ENCODE data around the gene BMPR1B. TPM values are rescaled to one million over a fixed set of nuclear protein-coding genes. Genes with fewer than 3 reads are reported as not detected.
A peak's percentile ranks its signal among the peaks of the same experiment; 100 is the strongest.

The BMPR1B gene
- polyA plus RNA-seq, 10 donors = 7.6 to 17.5 (median 12.9) TPM

DNA sequence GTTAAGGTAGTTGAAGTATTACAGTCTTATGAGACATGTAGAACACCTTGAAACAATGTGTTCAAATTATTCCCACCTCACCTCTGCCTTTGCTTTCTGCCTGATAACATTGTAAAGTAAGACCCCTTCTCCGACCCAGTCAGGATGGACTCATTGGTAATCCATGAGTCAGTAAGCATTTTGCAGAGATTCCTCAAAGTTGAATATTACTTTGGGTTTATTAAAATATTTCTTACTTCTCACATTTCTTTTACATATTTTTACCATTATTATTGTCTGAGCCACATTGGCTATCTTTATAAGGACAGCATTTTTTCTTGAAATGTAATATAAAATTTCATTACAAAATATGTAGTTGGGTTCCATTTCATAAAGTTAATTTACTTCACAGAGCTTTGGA, 201.6 kb downstream of the BMPR1B start:
- DNase-seq = no peak

DNA sequence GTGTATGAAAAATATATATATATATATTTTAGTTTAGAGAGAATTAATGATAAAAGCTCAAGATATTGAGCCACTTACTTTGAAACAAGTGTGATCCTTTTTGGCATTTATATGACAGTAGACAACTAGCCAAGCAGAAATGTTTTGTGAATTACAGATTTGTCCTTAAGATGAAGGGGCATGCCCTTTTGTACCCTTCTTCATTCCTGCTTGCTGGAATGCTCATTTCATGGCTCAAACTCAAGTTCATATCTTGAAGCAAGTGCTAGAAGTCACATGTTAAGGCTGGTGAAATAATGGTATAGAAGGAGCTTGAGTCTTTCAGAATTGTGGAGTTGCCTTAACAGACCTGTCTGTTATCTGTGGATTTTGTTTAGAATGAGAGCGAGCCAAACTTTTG, 203.0 kb downstream of the BMPR1B start:
- peak in 1 of 3 donors; percentile 52 for DNase-seq

- no peak for DNase-seq
Measured at GRCh38 chr4:94961420-94961819, 203.7 kb downstream of the BMPR1B start.

GRCh38 chr4:94962484-94962883, 204.7 kb downstream of the BMPR1B start:
- no peak for DNase-seq

GRCh38 chr4:94965852-94966251, 208.1 kb downstream of the BMPR1B start:
- DNase-seq = peak in 2 of 3 donors; percentile 17 to 63

- DNase-seq = no peak
Measured at GRCh38 chr4:94968493-94968892, 210.7 kb downstream of the BMPR1B start.

GRCh38 chr4:94970650-94971049, 212.9 kb downstream of the BMPR1B start:
- no peak for DNase-seq

DNA sequence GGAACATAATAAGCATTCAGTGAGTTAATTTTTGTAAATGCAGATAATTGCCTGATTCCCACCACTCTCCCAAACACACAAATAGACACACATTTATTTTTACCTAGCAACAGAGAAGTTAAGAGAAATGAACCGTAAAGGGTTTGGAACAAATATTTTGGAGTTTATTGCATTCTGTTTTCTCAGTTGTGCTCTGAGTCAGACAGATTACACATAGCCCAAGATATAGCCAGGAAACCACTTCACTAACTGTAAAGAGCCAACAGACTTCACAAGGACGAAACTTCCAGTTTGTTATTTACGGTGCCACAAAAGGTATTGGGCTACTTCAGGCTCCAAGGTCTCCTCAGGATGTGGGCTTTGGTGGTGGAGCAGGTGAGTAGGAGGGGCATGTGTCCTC, 217.0 kb downstream of the BMPR1B start:
- peak in 1 of 3 donors; percentile 17 for DNase-seq

- peak in 1 of 3 donors; percentile 83 for DNase-seq
Measured at GRCh38 chr4:94976371-94977011, 218.7 kb downstream of the BMPR1B start.

DNA sequence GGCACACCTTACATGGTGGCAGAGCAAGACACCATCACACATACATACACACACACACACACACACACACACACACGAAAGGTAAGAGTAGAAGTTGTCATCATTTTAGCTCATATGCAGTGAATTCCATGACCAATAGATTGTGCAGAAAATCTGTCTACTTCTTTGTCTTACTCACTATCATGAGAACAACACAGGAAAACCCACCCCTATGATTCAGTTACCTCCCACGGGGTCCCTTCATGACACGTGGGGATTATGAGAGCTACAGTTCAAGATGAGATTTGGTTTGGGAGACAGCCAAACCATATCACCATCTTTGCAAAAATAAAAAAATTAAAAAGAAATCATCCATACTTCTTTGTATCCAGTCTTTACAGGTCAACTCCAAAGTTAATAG, 221.1 kb downstream of the BMPR1B start:
- no peak for DNase-seq

- peak in 2 of 3 donors; percentile 15 to 49 for DNase-seq
Measured at GRCh38 chr4:94979621-94980020, 221.9 kb downstream of the BMPR1B start.

GRCh38 chr4:94995684-94996394, 238.1 kb downstream of the BMPR1B start:
- DNase-seq = peak; percentile 65 to 77 (median 74)

DNA sequence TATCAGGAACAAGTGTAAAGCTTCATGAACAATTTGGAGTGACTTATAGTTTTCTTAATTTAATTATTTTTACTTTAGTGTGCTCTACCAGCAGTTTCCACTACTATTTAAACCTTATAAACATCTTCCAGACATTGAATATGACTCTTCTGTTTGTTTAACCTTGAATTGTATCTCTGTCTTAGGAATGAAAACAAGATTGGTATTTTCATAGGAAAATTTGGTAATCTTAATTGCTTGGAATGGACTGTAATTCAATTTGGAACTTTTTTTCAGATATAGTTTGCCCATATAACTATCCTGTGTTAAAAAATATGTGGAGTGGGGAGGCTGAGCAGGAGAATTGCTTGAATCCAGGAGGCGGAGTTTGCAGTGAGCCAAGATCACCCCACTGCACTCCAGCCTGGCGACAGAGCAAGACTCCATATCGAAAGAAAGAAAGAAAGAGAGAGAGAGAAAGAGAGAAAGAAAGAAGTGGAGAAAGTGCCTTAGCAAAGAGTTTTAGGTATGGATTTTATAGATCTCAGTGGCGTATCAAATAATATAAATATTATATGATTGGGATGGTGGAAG, 242.4 kb downstream of the BMPR1B start:
- no peak for DNase-seq

DNA sequence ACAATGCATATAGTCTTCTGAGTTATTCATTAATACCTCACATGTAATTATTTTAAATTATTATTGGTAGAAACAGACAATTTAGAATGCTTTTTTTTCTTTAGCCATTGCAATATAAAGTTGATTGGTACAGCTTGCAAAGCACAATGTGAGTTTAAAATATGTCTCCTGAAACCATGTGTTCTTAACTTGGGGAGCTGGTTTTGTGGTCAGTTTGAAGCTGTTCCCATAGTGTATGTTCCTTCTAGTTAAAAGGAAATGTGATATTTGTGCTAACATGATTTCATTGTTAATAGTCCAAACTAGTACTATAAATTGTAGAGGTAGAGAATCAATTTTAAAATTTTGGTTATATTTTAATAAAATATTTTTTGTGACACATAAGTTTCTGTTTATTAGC, 247.2 kb downstream of the BMPR1B start:
- DNase-seq = no peak

GRCh38 chr4:95007998-95008397, 250.2 kb downstream of the BMPR1B start:
- no peak for DNase-seq

DNA sequence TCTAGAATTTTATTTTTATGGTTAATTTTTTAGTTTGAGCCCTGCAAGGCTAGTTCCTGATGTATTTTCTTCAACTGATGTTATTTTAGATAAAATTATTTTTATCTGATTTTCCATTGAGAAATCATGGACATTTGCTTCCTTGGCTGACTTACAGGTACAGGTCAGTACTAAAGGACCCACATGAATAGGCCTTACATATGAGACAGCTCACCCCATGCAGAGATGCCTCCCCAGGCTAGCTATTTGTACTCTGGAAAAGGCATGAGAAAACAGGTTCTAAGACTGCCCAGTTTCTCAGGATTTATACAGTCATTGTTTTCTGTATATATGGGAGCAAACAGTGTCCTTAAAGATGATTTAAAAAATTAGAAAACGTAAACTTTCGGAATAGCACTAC, 255.5 kb downstream of the BMPR1B start:
- DNase-seq = no peak

DNA sequence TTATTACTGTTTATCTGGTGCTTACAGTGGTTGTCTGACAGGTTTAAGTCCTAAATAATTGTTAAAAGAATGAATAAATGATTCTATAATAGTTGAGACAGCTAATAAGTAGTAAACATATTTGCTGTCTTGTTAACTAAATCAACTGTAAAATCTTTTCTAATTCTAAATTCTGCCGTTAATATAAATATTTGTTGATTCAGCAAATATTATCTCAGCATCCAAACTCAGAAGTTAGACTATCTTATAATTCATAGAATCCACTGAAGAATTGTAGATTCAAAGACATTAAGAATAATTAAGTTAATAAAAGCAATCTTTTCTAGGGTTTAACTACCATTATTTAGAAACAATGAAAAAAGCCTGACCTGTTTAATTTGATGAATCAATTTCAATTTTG, 256.3 kb downstream of the BMPR1B start:
- DNase-seq = no peak

GRCh38 chr4:95017305-95018064, 259.7 kb downstream of the BMPR1B start:
- DNase-seq = no peak

DNA sequence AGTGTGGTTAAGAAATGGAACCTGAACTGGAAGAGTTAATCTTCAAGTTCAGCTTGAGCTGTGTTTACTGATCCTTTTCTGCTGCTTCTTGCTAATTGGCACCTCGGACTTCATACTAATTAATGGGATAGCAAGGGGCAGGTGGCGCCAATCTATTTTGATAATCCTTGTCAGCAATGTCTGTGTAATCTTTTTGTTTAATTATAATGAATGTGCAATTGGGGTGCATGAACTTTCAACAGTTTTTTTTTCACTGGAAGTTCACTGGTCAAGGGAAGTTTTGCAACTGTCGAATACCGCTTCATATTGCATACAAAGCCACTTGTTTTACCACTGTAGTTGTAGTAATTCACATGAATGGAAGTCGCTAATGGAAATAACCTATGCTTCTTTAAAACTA, 261.0 kb downstream of the BMPR1B start:
- no peak for DNase-seq

GRCh38 chr4:95020521-95020920, 262.8 kb downstream of the BMPR1B start:
- no peak for DNase-seq

DNA sequence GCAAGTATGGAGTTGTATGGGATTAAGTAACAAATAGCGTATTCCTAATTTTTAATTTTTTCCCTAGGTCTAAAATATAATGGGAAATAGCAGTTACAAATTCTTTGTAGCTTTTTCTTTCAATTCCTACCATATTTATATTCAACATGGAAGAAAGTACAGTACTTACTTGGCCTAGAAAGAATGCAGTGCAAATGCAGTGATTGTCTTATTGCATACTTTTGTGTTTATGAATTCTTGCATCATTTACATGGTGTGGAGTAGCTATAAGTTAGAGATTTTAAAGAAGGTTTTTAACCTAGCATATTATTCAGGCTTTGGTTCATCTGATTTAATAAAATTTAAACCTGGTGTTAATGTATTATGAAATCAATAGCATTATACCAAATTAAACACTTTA, 263.3 kb downstream of the BMPR1B start:
- DNase-seq = no peak

DNA sequence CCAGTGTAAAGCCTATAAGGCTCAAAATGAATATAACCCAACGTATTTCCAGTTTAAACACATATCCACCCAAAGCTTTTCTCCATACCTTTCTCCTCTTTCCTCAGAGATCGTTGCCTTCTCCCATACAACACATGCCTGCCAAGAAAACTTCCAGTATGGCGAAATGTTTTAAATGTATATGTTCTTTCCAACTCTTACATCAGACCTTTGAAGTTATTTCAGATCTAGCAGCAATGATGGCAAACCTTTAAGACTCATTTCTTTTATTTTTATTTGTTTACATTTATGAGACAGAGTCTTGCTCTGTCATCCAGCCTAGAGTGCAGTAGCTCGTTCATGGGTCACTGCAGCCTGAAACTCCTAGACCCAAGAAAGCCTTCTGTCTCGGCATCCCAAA, 265.4 kb downstream of the BMPR1B start:
- no peak for DNase-seq

Measured in muscle of back (tissue), 11 donors.